K562 (cell line): ENCODE data around the gene SH3BP4. TPM values are rescaled to one million over a fixed set of nuclear protein-coding genes. Genes with fewer than 3 reads are reported as not detected.

Experiments used
- ATAC-seq: fragments of 200-7000 bp; cut with Tn5 transposase; 3 replicates; pipeline ENCODE4 v1.9.1; 2020; ENCODE audit warnings: moderate library complexity
- BruUV-seq: library from RNA; stranded (reverse); fragments of 400-500 nt; replicated peaks from 2 replicates; lab custom pipeline; 2021; lab: Mats Ljungman, UMichigan
- CTCF ChIA-PET: fragments of 300-600 bp; formaldehyde crosslinking; extraction: SDS; loops from one replicate; lab custom pipeline; 2021; ENCODE audit warnings: low intra/inter-chr PET ratio; lab: Yijun Ruan, JAX
- POLR2A ChIA-PET: fragments of 300-600, 350-650 bp; sonication (Branson Sonifier 250); formaldehyde crosslinking; extraction: SDS; loops from one replicate; lab custom pipeline; 2021; ENCODE audit warnings: antibody characterized with exemption, inconsistent platforms; lab: Yijun Ruan, JAX
- DNase-seq, 4 experiments: peaks; one replicate each; pipeline versions ENCODE4 v3.0.0 to v3.0.0-alpha.2; 2011 to 2018; ENCODE audit warnings: low spot score in 3 of 4, mixed read lengths in 3 of 4; ENCODE audit errors: extremely low read depth in 1 of 4
- FAIRE-seq: peaks from 2 replicates; lab custom pipeline; 2011; peaks lifted over from hg19 to GRCh38; lab: Jason Lieb, UNC
- H2AFZ ChIP-seq: 2 replicates; pipeline ENCODE4 v1.6.0; 2011; ENCODE audit warnings: low read depth, low read length, control low read depth, inconsistent platforms
- H3K27ac ChIP-seq: fragments of 200-600 bp; 3 replicates; pipeline ENCODE4 v1.8.0; 2011; ENCODE audit warnings: low read depth, mild to moderate bottlenecking, control low read depth, inconsistent platforms, low read length, moderate library complexity, mixed read lengths; ENCODE audit errors: extremely low read depth
- H3K27me3 ChIP-seq, 2 experiments: fragments of 300-600 bp in 1 of 2; 2 replicates in 1 of 2; 3 replicates in 1 of 2; pipeline versions ENCODE4 v1.6.0 to v1.8.0; 2011; ENCODE audit warnings: inconsistent platforms in 2 of 2, low read length in 2 of 2, mild to moderate bottlenecking in 1 of 2, mixed read lengths in 1 of 2, moderate library complexity in 1 of 2; ENCODE audit not compliant: control insufficient read depth in 2 of 2, insufficient read depth in 2 of 2
- H3K36me3 ChIP-seq: fragments of 300-600 bp; 3 replicates; pipeline ENCODE4 v1.8.0; 2011; ENCODE audit warnings: mild to moderate bottlenecking, low read length, inconsistent platforms; ENCODE audit not compliant: control insufficient read depth, insufficient read depth
- H3K4me1 ChIP-seq, 2 experiments: fragments of 200-600 bp in 1 of 2; replicated peaks in 1 of 2; 2 replicates in 1 of 2; 3 replicates in 1 of 2; pipeline versions ENCODE4 v1.5.1 to v1.8.0; 2011; ENCODE audit warnings: inconsistent platforms in 2 of 2, low read length in 2 of 2, mild to moderate bottlenecking in 1 of 2, mixed read lengths in 1 of 2, moderate library complexity in 1 of 2; ENCODE audit not compliant: control insufficient read depth in 2 of 2, insufficient read depth in 2 of 2
- H3K4me2 ChIP-seq: 2 replicates; pipeline ENCODE4 v1.6.1; 2011; ENCODE audit warnings: low read length, control low read depth, inconsistent platforms, mixed read lengths; ENCODE audit not compliant: insufficient read depth
- H3K4me3 ChIP-seq: fragments of 200-600 bp; sonication (generic), shearing (Covaris generic); 2 replicates; pipeline ENCODE4 v1.5.1; 2016; ENCODE audit warnings: control low read depth, inconsistent platforms
- H3K79me2 ChIP-seq: fragments of 200-600 bp; 3 replicates; pipeline ENCODE4 v1.8.0; 2011; ENCODE audit warnings: low read length, inconsistent platforms; ENCODE audit not compliant: control insufficient read depth, insufficient read depth
- H3K9ac ChIP-seq, 2 experiments: 2 replicates each; pipeline versions ENCODE4 v1.6.0 to v1.6.1; 2011; ENCODE audit warnings: low read depth in 2 of 2, low read length in 2 of 2, control low read depth in 1 of 2, inconsistent platforms in 1 of 2, mild to moderate bottlenecking in 1 of 2, mixed read lengths in 1 of 2; ENCODE audit not compliant: insufficient read depth in 1 of 2
- H3K9me1 ChIP-seq: one replicate; pipeline ENCODE4 v1.6.0; 2011; ENCODE audit warnings: inconsistent platforms, mild to moderate bottlenecking, low read length, moderate library complexity; ENCODE audit not compliant: control insufficient read depth, insufficient read depth
- H3K9me3 ChIP-seq: replicated peaks from 2 replicates; pipeline ENCODE4 v1.5.1; 2011; ENCODE audit warnings: low read depth, low read length, inconsistent platforms; ENCODE audit not compliant: control insufficient read depth, insufficient read depth
- H4K20me1 ChIP-seq: replicated peaks from 2 replicates; pipeline ENCODE4 v1.6.1; 2011; ENCODE audit warnings: low read length, inconsistent platforms, mixed read lengths; ENCODE audit not compliant: control insufficient read depth, insufficient read depth
- CREB5 ChIP-seq: fragments of 250-450 bp; sonication (Bioruptor Pico); IDR thresholded peaks from 2 replicates; pipeline ENCODE4 v1.5.0; 2020; ENCODE audit warnings: mild to moderate bottlenecking
- FOXO4 ChIP-seq: fragments of 450-650 bp; formaldehyde crosslinking; IDR thresholded peaks from 2 replicates; pipeline ENCODE4 v1.4.0; 2020; ENCODE audit warnings: mild to moderate bottlenecking, moderate library complexity
- HLTF ChIP-seq: fragments of 450-650 bp; IDR thresholded peaks from 2 replicates; pipeline ENCODE4 v1.6.1; 2016
- MAZ ChIP-seq, 2 experiments: fragments of 450-650 bp in 1 of 2; sonication (generic) in 1 of 2; formaldehyde crosslinking; IDR thresholded peaks in 1 of 2; conservative IDR thresholded peaks in 1 of 2; 2 replicates each; pipeline versions ENCODE4 v1.4.0 to v1.5.0; 2020; ENCODE audit warnings: mild to moderate bottlenecking in 1 of 2, missing genetic modification reagents in 1 of 2
- MEF2A ChIP-seq: IDR thresholded peaks from 2 replicates; pipeline ENCODE4 v1.6.1; 2011; ENCODE audit warnings: low read depth, mild to moderate bottlenecking, low read length, moderate library complexity; ENCODE audit not compliant: control insufficient read depth
- MTA2 ChIP-seq: fragments of 450-650 bp; IDR thresholded peaks from 2 replicates; pipeline ENCODE4 v1.6.1; 2016; ENCODE audit warnings: low read depth
- PBX2 ChIP-seq, 2 experiments: IDR thresholded peaks in 1 of 2; conservative IDR thresholded peaks in 1 of 2; 2 replicates each; pipeline ENCODE4 v1.6.1; 2016; ENCODE audit warnings: low read depth in 2 of 2, mild to moderate bottlenecking in 1 of 2, missing compliant biosample characterization in 1 of 2, missing genetic modification characterization in 1 of 2, moderate library complexity in 1 of 2
- ZBTB33 ChIP-seq: sonication (generic); formaldehyde crosslinking; IDR thresholded peaks from 2 replicates; pipeline ENCODE4 v1.8.1; 2023; ENCODE audit warnings: mild to moderate bottlenecking, missing genetic modification reagents
- ZNF253 ChIP-seq: fragments of 250-450 bp; sonication (Bioruptor Pico); conservative IDR thresholded peaks from 2 replicates; pipeline ENCODE4 v1.6.1; 2021; ENCODE audit warnings: mild to moderate bottlenecking
- WGBS: fragments of 100-300 bp; shearing (Covaris generic); methylation state at CpG from one replicate; pipeline ENCODE4 v1.1.6; 2016; ENCODE audit warnings: low coverage, mixed read lengths; ENCODE audit not compliant: insufficient coverage; ENCODE audit errors: missing lambda C conversion rate; 5-methylcytosine and 5-hydroxymethylcytosine counted together
- in situ Hi-C: fragments of 300-500 bp; cut with MboI; formaldehyde crosslinking; loops from 4 replicates; pipeline ENCODE4 v1.15.0; 2018; ENCODE audit warnings: inconsistent platforms, mixed read lengths
- intact Hi-C: fragments of 100-400 bp; cut with micrococcal nuclease; formaldehyde crosslinking; loops from 2 replicates; pipeline ENCODE4 v1.14.2; 2022
- polyA plus RNA-seq, 8 experiments: library from polyadenylated mRNA; depleted of rRNA in 4 of 8; stranded (reverse) in 5 of 8; unstranded in 3 of 8; fragments of >200 nt; fragmentation: Nextera tagmentation in 2 of 8; fragmentation: Illumina TruSeq in 1 of 8; extraction: Ambion mirVana in 2 of 8; extraction: Trizol in 1 of 8; gene quantifications; 2 replicates each; pipeline versions ENCODE4 v1.2.1 to v1.2.3, GENCODE V29; 2011 to 2014; ENCODE audit warnings: inconsistent platforms in 1 of 8, missing spikeins in 1 of 8
- total RNA-seq, 7 experiments: library from RNA; depleted of rRNA in 6 of 7; stranded (reverse); fragments of >200 nt in 6 of 7; fragmentation: Illumina TruSeq in 2 of 7; extraction: Trizol in 2 of 7; gene quantifications; 2 replicates each; pipeline versions ENCODE4 v1.2.1 to v1.2.3, GENCODE V29; 2011 to 2021; ENCODE audit warnings: low replicate concordance in 1 of 7

The SH3BP4 gene
- total and polyA plus RNA-seq, 9 of the 15 experiments (the other 6 are each of a cell fraction or from before 2014, with no cell fraction given): 0.03 to 0.28 (median 0.27) TPM; not detected in 6

GRCh38 chr2:234992196-234992595, 40.4 kb downstream of the SH3BP4 start:
- intact Hi-C loops (no loop called here), in situ Hi-C loops (no loop called here)
- H3K9me1 ChIP-seq: no peaks in the 10 kb centered on the region
- no peak for ATAC-seq
- no peak overlapping the region for H3K4me3 ChIP-seq
- DNase-seq: no peak
- 0% methylated on average over 5 of the region's 10 CpGs for WGBS
- no peak for FAIRE-seq
- no peaks in the 10 kb centered on the region for H3K9me3 ChIP-seq
- no peaks in the 10 kb centered on the region for H3K36me3 ChIP-seq
- no peak overlapping the region for H3K9ac ChIP-seq
- no TSS peak for BruUV-seq
- H3K79me2 ChIP-seq: no peaks in the 10 kb centered on the region
- CTCF ChIA-PET: no interaction called here
- H2AFZ ChIP-seq: no peak overlapping the region
- H4K20me1 ChIP-seq: no peaks in the 10 kb centered on the region
- no peak overlapping the region for H3K4me2 ChIP-seq
- POLR2A ChIA-PET: no interaction called here
- H3K27ac ChIP-seq: no peak overlapping the region
- H3K4me1 ChIP-seq: no peaks in the 10 kb centered on the region
- H3K27me3 ChIP-seq: peaks cover 0 to 54% of the 10 kb centered on the region in 2 experiments
- no peak for TF ChIP-seq ZNF253 (CRISPR knock-in tag)
- no peak for TF ChIP-seq MAZ (CRISPR knock-in tag; conservative IDR thresholded peaks at IDR 0.05 in 1 of 2, IDR thresholded peaks at IDR 0.05 in 1 of 2)
- TF ChIP-seq HLTF: no peak
- TF ChIP-seq CREB5 (CRISPR knock-in tag): no peak
- no peak for TF ChIP-seq MTA2
- TF ChIP-seq FOXO4 (CRISPR knock-in tag): no peak
- no peak for TF ChIP-seq ZBTB33 (CRISPR knock-in tag)
- TF ChIP-seq MEF2A: no peak
- no peak for TF ChIP-seq PBX2 (CRISPR knock-in tag; IDR thresholded peaks at IDR 0.05; ENCODE audit: low read depth)
- no peak for TF ChIP-seq PBX2 (tag; conservative IDR thresholded peaks at IDR 0.05; ENCODE audit: low read depth)
